Body of pancreas (tissue), 4 donors: ENCODE data around the gene FAM90A1.
"Not testable (repeated sequence)": the region's sequence is repeated elsewhere in the genome, so short reads cannot be mapped to it uniquely, and the experiment has no call there.

Experiments used
- POLR2A ChIP-seq, 3 donors: fragments of 450-650 bp; IDR thresholded peaks; one replicate each; pipeline ENCODE4 v1.6.1; 2016; ENCODE audit warnings: antibody characterized with exemption in 3 of 3, mild to moderate bottlenecking in 2 of 3
- TF ChIP-seq, protein P1 (sequence below), 7 experiments: fragments of 450-650 bp in 4 of 7; fragments of 200-600 bp in 3 of 7; sonication (generic) in 3 of 7; IDR thresholded peaks; one replicate each; pipeline ENCODE4 v1.5.1; 2016 to 2019; ENCODE audit warnings: antibody characterized with exemption in 7 of 7

DNA sequence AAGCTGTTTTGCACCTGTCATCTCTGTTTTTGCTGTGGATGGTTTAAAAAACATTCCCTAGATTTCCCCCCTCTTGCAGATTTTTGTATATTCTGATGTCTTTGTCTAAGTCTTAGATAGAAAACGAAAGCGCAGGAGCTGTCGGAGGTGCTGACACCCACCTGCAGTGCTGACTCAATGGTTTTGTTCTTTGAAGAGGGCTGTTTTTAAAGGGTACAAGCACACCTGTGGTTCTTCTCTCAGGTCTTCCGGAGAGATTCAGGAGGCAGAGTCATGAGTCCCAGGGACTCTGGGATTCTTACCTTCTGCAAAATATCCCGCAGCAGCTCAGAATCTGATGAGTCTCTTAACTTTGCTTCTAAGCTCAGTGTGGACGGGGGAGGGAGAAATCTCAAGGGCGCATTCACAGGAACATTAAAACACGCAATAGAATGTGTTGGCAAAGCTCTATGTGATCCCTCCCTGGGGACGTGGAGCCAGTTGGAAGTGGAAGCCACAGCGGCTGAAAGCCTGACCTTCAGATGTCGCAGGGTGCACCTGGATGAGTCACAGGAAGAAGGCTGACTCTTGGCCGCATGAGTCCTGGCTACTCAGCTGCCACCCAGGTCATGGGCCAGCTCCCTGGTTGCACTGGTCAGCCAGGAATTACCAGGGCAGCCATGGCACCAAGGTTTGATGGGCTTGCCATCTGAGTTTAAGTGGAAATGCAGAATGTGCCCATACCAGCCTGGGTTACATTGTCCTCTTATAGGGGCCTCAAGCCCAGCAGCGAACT is 13.1 kb upstream of the FAM90A1 start:
- TF ChIP-seq POLR2A (IDR thresholded peaks at IDR 0.05): not testable (repeated sequence)
- TF ChIP-seq, protein P1, sequence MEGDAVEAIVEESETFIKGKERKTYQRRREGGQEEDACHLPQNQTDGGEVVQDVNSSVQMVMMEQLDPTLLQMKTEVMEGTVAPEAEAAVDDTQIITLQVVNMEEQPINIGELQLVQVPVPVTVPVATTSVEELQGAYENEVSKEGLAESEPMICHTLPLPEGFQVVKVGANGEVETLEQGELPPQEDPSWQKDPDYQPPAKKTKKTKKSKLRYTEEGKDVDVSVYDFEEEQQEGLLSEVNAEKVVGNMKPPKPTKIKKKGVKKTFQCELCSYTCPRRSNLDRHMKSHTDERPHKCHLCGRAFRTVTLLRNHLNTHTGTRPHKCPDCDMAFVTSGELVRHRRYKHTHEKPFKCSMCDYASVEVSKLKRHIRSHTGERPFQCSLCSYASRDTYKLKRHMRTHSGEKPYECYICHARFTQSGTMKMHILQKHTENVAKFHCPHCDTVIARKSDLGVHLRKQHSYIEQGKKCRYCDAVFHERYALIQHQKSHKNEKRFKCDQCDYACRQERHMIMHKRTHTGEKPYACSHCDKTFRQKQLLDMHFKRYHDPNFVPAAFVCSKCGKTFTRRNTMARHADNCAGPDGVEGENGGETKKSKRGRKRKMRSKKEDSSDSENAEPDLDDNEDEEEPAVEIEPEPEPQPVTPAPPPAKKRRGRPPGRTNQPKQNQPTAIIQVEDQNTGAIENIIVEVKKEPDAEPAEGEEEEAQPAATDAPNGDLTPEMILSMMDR (IDR thresholded peaks at IDR 0.05): not testable (repeated sequence)
